Activated T-helper 1 cell treated with anti-CD3 and anti-CD28 coated beads, Interleukin-2, amount 50 U/mL, for 16 hours (primary cell): ENCODE data around the gene SDHAF3.
"Not testable (repeated sequence)": the region's sequence is repeated elsewhere in the genome, so short reads cannot be mapped to it uniquely, and the experiment has no call there.

Source experiments
- DNase-seq, 2 donors: peaks; one replicate each; pipeline ENCODE4 v3.0.0-alpha.2; 2020; ENCODE audit warnings: low read depth in 1 of 2, low spot score in 1 of 2

The SDHAF3 gene

GRCh38 chr7:97123115-97123514 is 5.6 kb downstream of the SDHAF3 start:
- DNase-seq = not testable (repeated sequence)

DNA sequence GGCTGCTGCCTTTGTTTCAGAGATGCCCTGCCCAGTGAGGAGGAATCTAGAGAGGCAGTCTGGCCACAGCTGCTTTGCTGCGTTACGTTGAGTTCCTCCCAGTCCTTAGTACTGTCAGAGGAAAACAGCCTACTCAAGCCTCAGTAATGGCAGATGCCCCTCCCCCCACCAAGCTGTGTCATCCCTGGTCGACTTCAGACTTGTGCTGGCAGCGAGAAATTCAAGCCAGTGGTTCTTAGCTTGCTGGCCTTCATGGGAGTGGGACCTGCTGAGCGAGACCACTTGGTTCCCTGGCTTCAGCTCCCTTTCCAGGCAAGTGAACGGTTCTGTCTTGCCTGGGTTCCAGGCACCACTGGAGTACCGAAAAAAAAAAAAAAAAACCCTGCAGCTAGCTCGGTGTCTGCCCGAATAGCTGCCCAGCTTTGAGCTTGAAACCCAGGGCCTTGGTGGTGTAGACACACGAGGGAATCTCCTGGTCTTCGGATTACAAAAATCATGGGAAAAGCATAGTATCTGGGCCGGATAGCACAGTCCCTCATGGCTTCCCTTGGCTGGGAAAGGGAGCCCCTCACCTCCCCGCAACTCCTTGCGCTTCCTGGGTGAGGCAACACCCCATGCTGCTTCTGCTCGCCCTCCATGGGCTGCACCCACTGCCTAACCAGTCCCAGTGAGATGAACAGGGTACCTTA is 9.1 kb downstream of the SDHAF3 start:
- DNase-seq = no peak

GRCh38 chr7:97128736-97129135 is 11.2 kb downstream of the SDHAF3 start:
- no peak for DNase-seq

- DNase-seq = no peak
Observed at GRCh38 chr7:97130417-97131139, 13.1 kb downstream of the SDHAF3 start.

GRCh38 chr7:97133159-97133558 is 15.7 kb downstream of the SDHAF3 start:
- DNase-seq = no peak

DNA sequence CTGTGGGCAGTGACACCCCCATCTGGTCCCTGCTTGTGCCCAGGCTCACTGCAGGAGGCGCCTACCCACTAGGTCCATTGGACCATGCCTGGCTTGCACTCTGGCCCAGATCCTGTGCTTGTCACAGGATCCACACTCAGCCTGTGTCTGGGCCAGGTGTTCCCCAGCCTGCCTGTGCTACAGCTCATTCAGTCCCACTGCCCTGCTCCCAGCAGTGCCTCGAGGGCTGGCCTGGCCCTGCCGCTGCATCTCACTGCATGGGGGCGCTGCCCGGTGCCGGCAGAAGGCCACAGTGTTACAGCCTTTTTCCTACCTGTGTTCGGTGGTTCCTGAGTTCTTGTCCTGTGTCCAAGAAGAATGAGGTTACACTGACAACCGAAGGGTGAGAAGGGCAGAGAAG is 21.3 kb downstream of the SDHAF3 start:
- DNase-seq = no peak

DNA sequence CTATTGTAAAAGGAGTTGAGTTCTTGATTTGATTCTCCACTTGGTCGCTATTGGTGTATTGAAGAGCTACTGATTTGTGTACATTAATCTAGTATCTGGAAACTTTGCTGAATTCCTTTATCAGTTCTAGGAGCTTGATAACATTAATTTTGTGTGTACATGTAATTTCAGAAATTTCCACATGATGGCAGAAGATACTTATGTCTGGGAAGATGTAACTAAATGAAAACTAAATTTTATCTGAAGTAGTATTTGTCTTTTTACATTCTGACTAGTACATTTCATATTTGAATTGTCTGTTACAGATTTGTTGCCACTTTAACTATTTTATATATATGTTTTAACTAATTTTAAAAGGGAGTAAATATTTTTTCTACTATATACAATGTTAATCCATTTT is 27.6 kb downstream of the SDHAF3 start:
- DNase-seq = no peak

DNA sequence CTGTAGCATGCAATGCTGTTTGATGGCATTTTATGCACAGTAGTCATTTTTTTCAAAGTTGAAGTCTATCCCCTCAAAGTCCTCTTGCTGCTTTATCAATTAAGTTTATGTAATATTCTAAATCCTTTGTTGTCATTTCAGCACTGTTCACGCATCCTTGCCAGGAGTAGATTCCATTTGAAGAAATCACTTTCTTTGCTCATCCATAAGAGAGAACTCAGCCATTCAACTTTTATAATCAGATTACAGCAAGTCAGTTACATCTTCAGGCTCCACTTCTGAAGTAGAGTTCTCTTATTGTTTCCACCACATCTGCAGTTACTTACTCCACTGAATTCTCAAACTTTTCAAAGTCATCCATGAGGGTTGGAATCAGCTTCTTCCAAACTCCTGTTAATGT is 32.3 kb downstream of the SDHAF3 start:
- DNase-seq = no peak

- DNase-seq = no peak
Observed at GRCh38 chr7:97155897-97156418, 38.5 kb downstream of the SDHAF3 start.

- not testable (repeated sequence) for DNase-seq
Observed at GRCh38 chr7:97159984-97160383, 42.5 kb downstream of the SDHAF3 start.

GRCh38 chr7:97161609-97162008 is 44.1 kb downstream of the SDHAF3 start:
- not testable (repeated sequence) for DNase-seq

DNA sequence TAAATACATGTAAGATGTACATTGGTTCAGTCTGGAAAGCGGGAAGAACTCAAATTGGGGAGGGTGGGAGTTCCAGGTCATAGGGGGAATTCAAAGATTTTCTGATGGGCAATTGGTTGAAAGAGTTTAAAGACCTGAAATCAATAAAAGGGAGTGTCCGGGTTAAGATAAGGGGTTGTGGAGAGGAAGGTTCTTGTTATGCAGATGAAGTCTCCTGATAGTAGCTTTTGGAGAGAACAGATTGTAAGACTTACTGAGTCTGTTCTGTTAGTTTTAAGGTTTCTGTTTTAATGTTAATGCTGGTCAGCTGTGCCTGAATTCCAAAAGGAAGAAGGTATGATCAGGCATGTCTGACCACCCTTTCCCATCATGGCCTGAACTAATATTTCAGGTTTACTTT is 48.8 kb downstream of the SDHAF3 start:
- no peak for DNase-seq

GRCh38 chr7:97167176-97167575 is 49.7 kb downstream of the SDHAF3 start:
- DNase-seq = no peak

- DNase-seq = no peak
Observed at GRCh38 chr7:97167749-97168148, 50.3 kb downstream of the SDHAF3 start.

- DNase-seq = no peak
Observed at GRCh38 chr7:97174303-97174702, 56.8 kb downstream of the SDHAF3 start.

GRCh38 chr7:97179454-97180104 is 62.1 kb downstream of the SDHAF3 start:
- no peak for DNase-seq

DNA sequence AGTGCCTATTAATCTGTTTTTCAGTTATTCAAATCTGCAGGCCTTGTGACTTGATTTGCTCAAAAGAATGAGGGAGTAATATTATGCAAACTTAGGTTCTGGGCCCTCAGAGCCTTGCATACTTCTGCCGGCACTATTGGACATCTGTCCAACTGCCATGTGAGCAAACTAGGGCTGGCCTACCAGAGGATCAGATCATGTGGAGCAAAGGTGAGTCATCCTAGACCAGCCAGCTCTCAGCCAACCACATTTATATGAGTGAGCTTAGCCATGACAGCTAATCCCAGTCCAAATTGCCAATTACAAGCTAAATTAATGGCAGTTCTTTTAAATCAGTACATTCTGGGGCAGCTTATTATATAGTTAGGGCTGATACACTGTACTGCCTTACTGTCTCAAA is 69.6 kb downstream of the SDHAF3 start:
- DNase-seq = no peak

DNA sequence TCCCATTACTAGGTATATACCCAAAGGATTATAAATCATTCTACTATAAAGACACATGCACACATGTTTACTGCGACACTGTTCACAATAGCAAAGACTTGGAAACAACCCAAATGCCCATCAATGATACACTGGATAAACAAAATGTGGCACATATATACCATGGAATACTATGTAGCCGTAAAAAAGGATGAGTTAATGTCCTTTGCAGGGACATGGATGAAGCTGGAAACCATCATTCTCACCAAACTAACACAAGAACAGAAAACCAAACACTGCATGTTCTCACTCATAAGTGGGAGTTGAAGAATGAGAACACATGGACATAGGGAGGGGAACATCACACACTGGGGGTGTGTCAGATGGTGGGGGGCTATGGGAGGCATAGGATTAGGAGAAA is 78.7 kb downstream of the SDHAF3 start:
- not testable (repeated sequence) for DNase-seq

GRCh38 chr7:97198596-97198995 is 81.1 kb downstream of the SDHAF3 start:
- no peak for DNase-seq

DNA sequence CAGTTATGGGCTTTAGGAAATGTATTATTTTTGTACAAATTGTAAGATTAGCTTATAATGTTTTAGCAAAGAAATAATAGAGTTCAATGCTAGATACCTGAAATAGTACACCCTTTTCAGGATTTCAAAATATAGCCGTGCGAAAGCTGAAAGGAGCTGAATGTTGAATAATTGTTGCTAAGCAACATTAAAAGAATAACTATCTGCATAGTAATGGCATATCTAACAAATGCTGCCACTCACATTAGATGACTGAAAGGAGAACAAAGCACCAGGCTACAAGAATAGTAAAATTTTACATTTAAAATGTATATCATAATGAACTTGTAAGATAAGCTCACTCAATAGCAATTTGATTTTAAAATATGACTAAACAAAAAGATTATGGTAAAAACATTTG is 82.5 kb downstream of the SDHAF3 start:
- no peak for DNase-seq

GRCh38 chr7:97203957-97204356 is 86.5 kb downstream of the SDHAF3 start:
- DNase-seq = no peak

GRCh38 chr7:97204821-97205220 is 87.3 kb downstream of the SDHAF3 start:
- DNase-seq = no peak
